HepG2 (cell line): ENCODE data around the gene IQCN. TPM values are rescaled to one million over a fixed set of nuclear protein-coding genes. Genes with fewer than 3 reads are reported as not detected.

Experiments
- ATAC-seq: fragments of 200-7000 bp; cut with Tn5 transposase; 3 replicates; pipeline ENCODE4 v1.9.1; 2020; ENCODE audit warnings: mild to moderate bottlenecking, moderate library complexity
- BruUV-seq: library from RNA; stranded (reverse); fragments of 400-500 nt; replicated peaks from 2 replicates; lab custom pipeline; 2021; lab: Mats Ljungman, UMichigan
- CTCF ChIA-PET: fragments of 300-600 bp; formaldehyde crosslinking; extraction: SDS; loops from one replicate; lab custom pipeline; 2021; ENCODE audit warnings: low total read pairs, inconsistent platforms, low intra/inter-chr PET ratio; lab: Yijun Ruan, JAX
- POLR2A ChIA-PET: fragments of 350-600 bp; sonication (Branson Sonifier 250); formaldehyde crosslinking; loops from one replicate; lab custom pipeline; 2020; ENCODE audit warnings: antibody characterized with exemption, inconsistent platforms; lab: Yijun Ruan, JAX
- DNase-seq: peaks from one replicate; pipeline ENCODE4 v3.0.0-alpha.2; 2015; ENCODE audit warnings: low spot score
- FAIRE-seq: peaks from 3 replicates; lab custom pipeline; 2011; peaks lifted over from hg19 to GRCh38; lab: Jason Lieb, UNC
- H2AFZ ChIP-seq: one replicate; pipeline ENCODE4 v1.6.1; 2011; ENCODE audit warnings: low read length, inconsistent platforms
- H3K27ac ChIP-seq: fragments of 300-600 bp; 3 replicates; pipeline ENCODE4 v1.8.0; 2011; ENCODE audit warnings: mixed run types, mild to moderate bottlenecking, mixed read lengths, low read length, inconsistent platforms; ENCODE audit not compliant: insufficient read depth; ENCODE audit errors: extremely low read length
- H3K27me3 ChIP-seq, 2 experiments: fragments of 200-600 bp in 1 of 2; 2 replicates in 1 of 2; 3 replicates in 1 of 2; pipeline versions ENCODE4 v1.6.0 to v1.8.0; 2011; ENCODE audit warnings: low read length in 2 of 2, mild to moderate bottlenecking in 2 of 2, moderate library complexity in 2 of 2, inconsistent platforms in 1 of 2; ENCODE audit not compliant: insufficient read depth in 2 of 2, control insufficient read depth in 1 of 2
- H3K36me3 ChIP-seq, 2 experiments: fragments of 200-600 bp in 1 of 2; replicated peaks in 1 of 2; 2 replicates in 1 of 2; 3 replicates in 1 of 2; pipeline versions ENCODE4 v1.5.1 to v1.8.0; 2011; ENCODE audit warnings: low read length in 2 of 2, inconsistent platforms in 1 of 2; ENCODE audit not compliant: insufficient read depth in 2 of 2, control insufficient read depth in 1 of 2
- H3K4me1 ChIP-seq: 2 replicates; pipeline ENCODE4 v1.5.1; 2012; ENCODE audit warnings: low read length, inconsistent platforms; ENCODE audit not compliant: insufficient read depth
- H3K4me2 ChIP-seq: 2 replicates; pipeline ENCODE4 v1.6.0; 2011; ENCODE audit warnings: low read depth, low read length, inconsistent platforms
- H3K4me3 ChIP-seq, 3 experiments: fragments of 200-600 bp in 1 of 3; sonication (generic), shearing (Covaris generic) in 1 of 3; replicated peaks in 1 of 3; 2 replicates each; pipeline ENCODE4 v1.5.1; 2011 to 2016; ENCODE audit warnings: low read length in 3 of 3, inconsistent platforms in 2 of 3, low read depth in 2 of 3, mild to moderate bottlenecking in 2 of 3, control low read depth in 1 of 3, mixed read lengths in 1 of 3; ENCODE audit not compliant: insufficient read depth in 1 of 3
- H3K79me2 ChIP-seq: one replicate; pipeline ENCODE4 v1.6.1; 2011; ENCODE audit warnings: low read length, inconsistent platforms; ENCODE audit not compliant: insufficient read depth
- H3K9ac ChIP-seq: 2 replicates; pipeline ENCODE4 v1.6.0; 2011; ENCODE audit warnings: mild to moderate bottlenecking, low read depth, low read length, inconsistent platforms; ENCODE audit not compliant: insufficient read depth
- H3K9me3 ChIP-seq: 2 replicates; pipeline ENCODE4 v1.5.1; 2012; ENCODE audit warnings: mild to moderate bottlenecking, low read length
- H4K20me1 ChIP-seq: 2 replicates; pipeline ENCODE4 v1.6.0; 2011; ENCODE audit warnings: inconsistent platforms, mild to moderate bottlenecking, low read length, moderate library complexity; ENCODE audit not compliant: insufficient read depth
- CTCF ChIP-seq: sonication (generic); formaldehyde crosslinking; IDR thresholded peaks from 2 replicates; pipeline ENCODE4 v1.5.0; 2020; ENCODE audit warnings: mild to moderate bottlenecking, missing genetic modification reagents, moderate library complexity
- EZH2 ChIP-seq: conservative IDR thresholded peaks from 2 replicates; pipeline ENCODE4 v1.6.1; 2012; ENCODE audit warnings: mild to moderate bottlenecking, low read depth, low read length, moderate library complexity
- FOXA1 ChIP-seq, 2 experiments: fragments of 450-650 bp in 1 of 2; sonication (generic) in 1 of 2; formaldehyde crosslinking in 1 of 2; IDR thresholded peaks; 2 replicates each; pipeline versions ENCODE4 v1.4.0 to v1.6.1; 2016 to 2020; ENCODE audit warnings: missing genetic modification reagents in 1 of 2
- ISX ChIP-seq: sonication (generic); formaldehyde crosslinking; conservative IDR thresholded peaks from 2 replicates; pipeline ENCODE4 v1.5.0; 2020; ENCODE audit warnings: missing genetic modification reagents
- KAT7 ChIP-seq: IDR thresholded peaks from 2 replicates; pipeline ENCODE4 v1.6.1; 2018; ENCODE audit warnings: borderline replicate concordance, missing compliant biosample characterization
- KDM3A ChIP-seq: IDR thresholded peaks from 2 replicates; pipeline ENCODE4 v1.6.1; 2018; ENCODE audit warnings: low read depth, missing compliant biosample characterization
- POLR2G ChIP-seq: fragments of 200-400 bp; formaldehyde crosslinking; IDR thresholded peaks from 2 replicates; pipeline ENCODE4 v1.6.1; 2018; ENCODE audit warnings: mild to moderate bottlenecking, low read depth, low read length, moderate library complexity
- SIX1 ChIP-seq: sonication (generic); formaldehyde crosslinking; IDR thresholded peaks from 2 replicates; pipeline ENCODE4 v1.4.0; 2020; ENCODE audit warnings: missing genetic modification reagents, borderline replicate concordance
- TARDBP ChIP-seq: sonication (generic); formaldehyde crosslinking; IDR thresholded peaks from 2 replicates; pipeline ENCODE4 v1.8.0; 2022; ENCODE audit warnings: mild to moderate bottlenecking, missing genetic modification reagents
- TEAD3 ChIP-seq: optimal IDR thresholded peaks from 2 replicates; pipeline ENCODE3; 2016; ENCODE audit warnings: borderline replicate concordance
- THYN1 ChIP-seq: sonication (generic); formaldehyde crosslinking; IDR thresholded peaks from 2 replicates; pipeline ENCODE4 v1.8.1; 2023; ENCODE audit warnings: low read depth, mild to moderate bottlenecking, moderate library complexity, missing genetic modification reagents, borderline replicate concordance
- ZFP82 ChIP-seq: sonication (generic); formaldehyde crosslinking; IDR thresholded peaks from 2 replicates; pipeline ENCODE4 v1.5.1; 2020; ENCODE audit warnings: mild to moderate bottlenecking, missing genetic modification reagents, borderline replicate concordance
- ZFP91 ChIP-seq: sonication (generic); formaldehyde crosslinking; IDR thresholded peaks from 2 replicates; pipeline ENCODE4 v1.9.0; 2022; ENCODE audit warnings: missing genetic modification reagents, mild to moderate bottlenecking, borderline replicate concordance
- ZKSCAN8 ChIP-seq: IDR thresholded peaks from 2 replicates; pipeline ENCODE4 v1.6.1; 2016; ENCODE audit warnings: borderline replicate concordance, missing genetic modification reagents, missing compliant biosample characterization
- ZNF3 ChIP-seq: IDR thresholded peaks from 2 replicates; pipeline ENCODE4 v1.7.0; 2017; ENCODE audit warnings: inconsistent platforms
- ZNF605 ChIP-seq: sonication (generic); formaldehyde crosslinking; IDR thresholded peaks from 2 replicates; pipeline ENCODE4 v1.8.0; 2022; ENCODE audit warnings: mild to moderate bottlenecking, missing genetic modification reagents
- ZNF629 ChIP-seq: sonication (generic); formaldehyde crosslinking; conservative IDR thresholded peaks from 2 replicates; pipeline ENCODE4 v1.5.0; 2020; ENCODE audit warnings: missing genetic modification reagents
- ZNF660 ChIP-seq: sonication (generic); formaldehyde crosslinking; IDR thresholded peaks from 2 replicates; pipeline ENCODE4 v1.5.1; 2020; ENCODE audit warnings: mild to moderate bottlenecking, low read depth, missing genetic modification reagents, borderline replicate concordance
- ZNF7 ChIP-seq: IDR thresholded peaks from 2 replicates; pipeline ENCODE4 v1.6.1; 2016; ENCODE audit warnings: missing biosample characterization, missing genetic modification reagents
- ZNF768 ChIP-seq: sonication (generic); formaldehyde crosslinking; IDR thresholded peaks from 2 replicates; pipeline ENCODE4 v1.4.0; 2020; ENCODE audit warnings: missing genetic modification reagents
- ZNF878 ChIP-seq: sonication (generic); formaldehyde crosslinking; IDR thresholded peaks from 2 replicates; pipeline ENCODE4 v1.8.1; 2023; ENCODE audit warnings: mild to moderate bottlenecking, missing genetic modification reagents, moderate library complexity
- WGBS: methylation state at CpG from one replicate; pipeline ENCODE4 v1.1.6; 2017; ENCODE audit warnings: low lambda C conversion rate; 5-methylcytosine and 5-hydroxymethylcytosine counted together
- in situ Hi-C: cut with HindIII; loops from 2 replicates; pipeline ENCODE4 v1.10.0; 2017; ENCODE audit warnings: low pct_unique_long_range_greater_than_20kb; ENCODE audit not compliant: extremely low pct_ligation_motif_present
- intact Hi-C: fragments of 100-400 bp; cut with micrococcal nuclease; formaldehyde crosslinking; loops from one replicate; pipeline ENCODE4 v1.10.0; 2022; ENCODE audit not compliant: unreplicated experiment
- polyA plus RNA-seq, 8 experiments: library from polyadenylated mRNA; depleted of rRNA in 3 of 8; stranded (reverse) in 7 of 8; unstranded in 1 of 8; fragments of >200 nt; fragmentation: Illumina TruSeq in 4 of 8; extraction: Trizol in 4 of 8; gene quantifications; 2 replicates each; pipeline versions ENCODE4 v1.2.1 to v1.2.3, GENCODE V29; 2011 to 2016; ENCODE audit warnings: low read depth in 4 of 8, missing spikeins in 1 of 8, mixed read lengths in 1 of 8; ENCODE audit not compliant: insufficient read depth in 1 of 8
- total RNA-seq, 5 experiments: library from RNA; depleted of rRNA; stranded (reverse); fragments of >200 nt; fragmentation: Illumina TruSeq; extraction: Trizol; gene quantifications; 2 replicates each; pipeline ENCODE4 v1.2.3, GENCODE V29; 2016; ENCODE audit warnings: low read depth in 1 of 5

Gene IQCN
- total and polyA plus RNA-seq, 2 of the 13 experiments (the other 11 are each of a cell fraction or from before 2014, with no cell fraction given), result 0.04 to 0.18 TPM

- ChIA-PET CTCF (no interaction called here), POLR2A (interaction anchor here (0.6 to 1.1 kb wide), 4 partner anchors 14 to 178 kb away, joined by 3 to 4 read pairs (median 4); partner anchors contain the start of gene IQCN)
- Histone ChIP-seq H3K4me2 (0 out of 2 replicates have a peak overlapping the region, but pooled peaks have one; percentile 7), H3K27me3 (no peaks in the 10 kb centered on the region), H3K9me3 (no peaks in the 10 kb centered on the region), H3K36me3 (no peaks in the 10 kb centered on the region), H3K9ac (no peak overlapping the region), H4K20me1 (no peaks in the 10 kb centered on the region), H3K4me1 (peaks cover 88% of the 10 kb centered on the region), H2AFZ (no peak overlapping the region), H3K27ac (no peak overlapping the region), H3K4me3 (no peak overlapping the region), H3K79me2 (no peaks in the 10 kb centered on the region)
- WGBS, result 60% methylated on average over 9 of the region's 26 CpGs
- ATAC-seq, result no peak
- intact Hi-C loops (loop anchor here (10.0 kb wide), 1 partner anchor 237 kb away; the partner anchor contains the start of gene ELL), in situ Hi-C loops (no loop called here)
- FAIRE-seq, result no peak
- BruUV-seq, result no TSS peak
- DNase-seq, result no peak
- no peak for TF ChIP-seq ZNF660 (CRISPR knock-in tag)
- TF ChIP-seq CTCF (CRISPR knock-in tag), result peak; percentile 29
- peak; percentile 90 for TF ChIP-seq ZNF3 (CRISPR knock-in tag)
- peak; percentile 75 for TF ChIP-seq TEAD3
- no peak for TF ChIP-seq ZNF605
- no peak for TF ChIP-seq KAT7 (CRISPR knock-in tag)
- TF ChIP-seq TARDBP (CRISPR knock-in tag), result no peak
- 0 out of 2 replicates have a peak, but pooled peaks have one; percentile 22 for TF ChIP-seq ZKSCAN8 (CRISPR knock-in tag)
- TF ChIP-seq KDM3A (CRISPR knock-in tag), result no peak
- peak; percentile 93 for TF ChIP-seq SIX1 (CRISPR knock-in tag)
- no peak for TF ChIP-seq ZNF878
- 0 out of 2 replicates have a peak, but pooled peaks have one; percentile 8 for TF ChIP-seq ZFP91
- TF ChIP-seq THYN1 (CRISPR knock-in tag), result no peak
- TF ChIP-seq ISX (CRISPR knock-in tag), result no peak
- TF ChIP-seq ZNF7 (CRISPR knock-in tag), result no peak
- TF ChIP-seq EZH2, result no peak
- TF ChIP-seq FOXA1 (IDR thresholded peaks at IDR 0.05), result no peak
- TF ChIP-seq FOXA1 (CRISPR knock-in tag; IDR thresholded peaks at IDR 0.05), result no peak
- TF ChIP-seq ZFP82 (CRISPR knock-in tag), result no peak
- TF ChIP-seq ZNF629, result peak; percentile 49; the same call in 1 of the 2 replicates
- TF ChIP-seq POLR2G, result no peak
- peak; percentile 76; the same call in 1 of the 2 replicates for TF ChIP-seq ZNF768 (CRISPR knock-in tag)
Observed at GRCh38 chr19:18287836-18288772, 13.9 kb upstream of the IQCN start.
